Measurements from ENCODE around the gene HAPLN2.

The HAPLN2 gene

DNA sequence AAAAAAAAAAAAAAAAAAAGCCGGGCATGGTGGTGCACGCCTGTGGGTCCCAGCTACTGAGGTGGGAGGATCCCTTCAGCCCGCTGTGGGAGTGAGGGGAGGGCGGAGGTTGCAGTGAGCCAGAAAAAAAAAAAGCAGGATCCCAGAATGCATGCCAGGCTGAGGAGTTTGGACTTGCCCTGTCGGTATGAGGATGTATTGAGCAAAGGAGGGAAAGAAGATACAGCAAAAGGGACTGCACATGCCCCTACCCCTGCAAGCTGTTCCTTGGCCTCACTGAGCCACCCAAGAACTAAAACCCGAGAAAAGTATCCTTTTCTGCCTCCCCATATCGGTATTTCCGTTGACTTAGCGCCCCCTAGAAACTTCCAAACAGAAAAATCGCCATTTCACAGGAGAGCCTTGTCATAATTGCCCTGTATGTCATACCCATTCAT is 16.6 kb upstream of the HAPLN2 start (continued):
- TF ChIP-seq ZNF560 (tag by site-specific recombination; IDR thresholded peaks at IDR 0.05; ENCODE audit: borderline replicate concordance) (no peak), ZNF558 (tag by site-specific recombination; IDR thresholded peaks at IDR 0.05) (no peak), ZNF24 (tag by site-specific recombination; IDR thresholded peaks at IDR 0.05) (no peak), ZNF624 (tag by site-specific recombination; IDR thresholded peaks at IDR 0.05) (no peak), ZFHX2 (tag by site-specific recombination; conservative IDR thresholded peaks at IDR 0.05) (peak; percentile 57), ZNF335 (tag by site-specific recombination; conservative IDR thresholded peaks at IDR 0.05) (peak; percentile 14; the same call in 1 of the 2 replicates), ZNF76 (tag by site-specific recombination; IDR thresholded peaks at IDR 0.05; ENCODE audit: borderline replicate concordance, low read depth) (peak; percentile 58; the same call in 1 of the 2 replicates), PRDM4 (tag by site-specific recombination; IDR thresholded peaks at IDR 0.05) (peak; percentile 99), ZNF121 (tag by site-specific recombination; IDR thresholded peaks at IDR 0.05) (no peak), ZNF692 (tag by site-specific recombination; IDR thresholded peaks at IDR 0.05) (0 out of 2 replicates have a peak, but pooled peaks have one; percentile 49), EGR2 (tag by site-specific recombination; IDR thresholded peaks at IDR 0.05; ENCODE audit: low read depth) (peak; percentile 65), ZNF362 (tag by site-specific recombination; IDR thresholded peaks at IDR 0.05) (peak; percentile 90), ZNF23 (tag by site-specific recombination; IDR thresholded peaks at IDR 0.05; ENCODE audit: borderline replicate concordance) (no peak), IKZF3 (tag by site-specific recombination; IDR thresholded peaks at IDR 0.05) (peak; percentile 65; the same call in 1 of the 2 replicates), ZNF140 (tag by site-specific recombination; IDR thresholded peaks at IDR 0.05) (no peak), SP3 (tag by site-specific recombination; IDR thresholded peaks at IDR 0.05) (peak; percentile 24; the same call in 1 of the 2 replicates), ZNF266 (tag by site-specific recombination; IDR thresholded peaks at IDR 0.05; ENCODE audit: low read depth) (no peak), SP7 (tag by site-specific recombination; IDR thresholded peaks at IDR 0.05) (peak; percentile 37; the same call in 1 of the 2 replicates), ZBTB8A (tag by site-specific recombination; IDR thresholded peaks at IDR 0.05) (no peak; the same call in 1 of the 2 replicates), ZSCAN18 (tag by site-specific recombination; IDR thresholded peaks at IDR 0.05) (no peak), ZNF837 (tag by site-specific recombination; IDR thresholded peaks at IDR 0.05) (no peak), ZNF660 (tag by site-specific recombination; IDR thresholded peaks at IDR 0.05) (peak; percentile 41; the same call in 1 of the 2 replicates)
- TF ChIP-seq, protein P1, sequence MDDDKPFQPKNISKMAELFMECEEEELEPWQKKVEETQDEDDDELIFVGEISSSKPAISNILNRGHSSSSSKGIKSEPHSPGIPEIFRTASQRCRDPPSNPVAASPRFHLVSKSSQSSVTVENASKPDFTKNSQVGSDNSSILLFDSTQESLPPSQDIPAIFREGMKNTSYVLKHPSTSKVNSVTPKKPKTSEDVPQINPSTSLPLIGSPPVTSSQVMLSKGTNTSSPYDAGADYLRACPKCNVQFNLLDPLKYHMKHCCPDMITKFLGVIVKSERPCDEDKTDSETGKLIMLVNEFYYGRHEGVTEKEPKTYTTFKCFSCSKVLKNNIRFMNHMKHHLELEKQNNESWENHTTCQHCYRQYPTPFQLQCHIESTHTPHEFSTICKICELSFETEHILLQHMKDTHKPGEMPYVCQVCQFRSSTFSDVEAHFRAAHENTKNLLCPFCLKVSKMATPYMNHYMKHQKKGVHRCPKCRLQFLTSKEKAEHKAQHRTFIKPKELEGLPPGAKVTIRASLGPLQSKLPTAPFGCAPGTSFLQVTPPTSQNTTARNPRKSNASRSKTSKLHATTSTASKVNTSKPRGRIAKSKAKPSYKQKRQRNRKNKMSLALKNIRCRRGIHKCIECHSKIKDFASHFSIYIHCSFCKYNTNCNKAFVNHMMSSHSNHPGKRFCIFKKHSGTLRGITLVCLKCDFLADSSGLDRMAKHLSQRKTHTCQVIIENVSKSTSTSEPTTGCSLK (tag by site-specific recombination; IDR thresholded peaks at IDR 0.05), result no peak
- TF ChIP-seq, protein P2, sequence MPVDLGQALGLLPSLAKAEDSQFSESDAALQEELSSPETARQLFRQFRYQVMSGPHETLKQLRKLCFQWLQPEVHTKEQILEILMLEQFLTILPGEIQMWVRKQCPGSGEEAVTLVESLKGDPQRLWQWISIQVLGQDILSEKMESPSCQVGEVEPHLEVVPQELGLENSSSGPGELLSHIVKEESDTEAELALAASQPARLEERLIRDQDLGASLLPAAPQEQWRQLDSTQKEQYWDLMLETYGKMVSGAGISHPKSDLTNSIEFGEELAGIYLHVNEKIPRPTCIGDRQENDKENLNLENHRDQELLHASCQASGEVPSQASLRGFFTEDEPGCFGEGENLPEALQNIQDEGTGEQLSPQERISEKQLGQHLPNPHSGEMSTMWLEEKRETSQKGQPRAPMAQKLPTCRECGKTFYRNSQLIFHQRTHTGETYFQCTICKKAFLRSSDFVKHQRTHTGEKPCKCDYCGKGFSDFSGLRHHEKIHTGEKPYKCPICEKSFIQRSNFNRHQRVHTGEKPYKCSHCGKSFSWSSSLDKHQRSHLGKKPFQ (tag by site-specific recombination; IDR thresholded peaks at IDR 0.05), result no peak
- TF ChIP-seq, protein P3, sequence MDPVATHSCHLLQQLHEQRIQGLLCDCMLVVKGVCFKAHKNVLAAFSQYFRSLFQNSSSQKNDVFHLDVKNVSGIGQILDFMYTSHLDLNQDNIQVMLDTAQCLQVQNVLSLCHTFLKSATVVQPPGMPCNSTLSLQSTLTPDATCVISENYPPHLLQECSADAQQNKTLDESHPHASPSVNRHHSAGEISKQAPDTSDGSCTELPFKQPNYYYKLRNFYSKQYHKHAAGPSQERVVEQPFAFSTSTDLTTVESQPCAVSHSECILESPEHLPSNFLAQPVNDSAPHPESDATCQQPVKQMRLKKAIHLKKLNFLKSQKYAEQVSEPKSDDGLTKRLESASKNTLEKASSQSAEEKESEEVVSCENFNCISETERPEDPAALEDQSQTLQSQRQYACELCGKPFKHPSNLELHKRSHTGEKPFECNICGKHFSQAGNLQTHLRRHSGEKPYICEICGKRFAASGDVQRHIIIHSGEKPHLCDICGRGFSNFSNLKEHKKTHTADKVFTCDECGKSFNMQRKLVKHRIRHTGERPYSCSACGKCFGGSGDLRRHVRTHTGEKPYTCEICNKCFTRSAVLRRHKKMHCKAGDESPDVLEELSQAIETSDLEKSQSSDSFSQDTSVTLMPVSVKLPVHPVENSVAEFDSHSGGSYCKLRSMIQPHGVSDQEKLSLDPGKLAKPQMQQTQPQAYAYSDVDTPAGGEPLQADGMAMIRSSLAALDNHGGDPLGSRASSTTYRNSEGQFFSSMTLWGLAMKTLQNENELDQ (tag by site-specific recombination; IDR thresholded peaks at IDR 0.05; ENCODE audit: low read depth), result no peak
- TF ChIP-seq, protein P4, sequence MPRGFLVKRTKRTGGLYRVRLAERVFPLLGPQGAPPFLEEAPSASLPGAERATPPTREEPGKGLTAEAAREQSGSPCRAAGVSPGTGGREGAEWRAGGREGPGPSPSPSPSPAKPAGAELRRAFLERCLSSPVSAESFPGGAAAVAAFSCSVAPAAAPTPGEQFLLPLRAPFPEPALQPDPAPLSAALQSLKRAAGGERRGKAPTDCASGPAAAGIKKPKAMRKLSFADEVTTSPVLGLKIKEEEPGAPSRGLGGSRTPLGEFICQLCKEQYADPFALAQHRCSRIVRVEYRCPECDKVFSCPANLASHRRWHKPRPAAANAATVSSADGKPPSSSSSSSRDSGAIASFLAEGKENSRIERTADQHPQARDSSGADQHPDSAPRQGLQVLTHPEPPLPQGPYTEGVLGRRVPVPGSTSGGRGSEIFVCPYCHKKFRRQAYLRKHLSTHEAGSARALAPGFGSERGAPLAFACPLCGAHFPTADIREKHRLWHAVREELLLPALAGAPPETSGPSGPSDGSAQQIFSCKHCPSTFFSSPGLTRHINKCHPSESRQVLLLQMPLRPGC (tag by site-specific recombination; IDR thresholded peaks at IDR 0.05), result no peak
